Mammary epithelial cell (primary cell): ENCODE measurements around the gene ANKRD13D.

Experiments
- EZH2 ChIP-seq: IDR thresholded peaks from 2 replicates; pipeline ENCODE4 v1.6.1; 2012; ENCODE audit warnings: low read length, inconsistent platforms, borderline replicate concordance
- TF ChIP-seq, protein P1 (sequence below), 2 donors: IDR thresholded peaks in 1 of 2; conservative IDR thresholded peaks in 1 of 2; 2 replicates each; pipeline ENCODE4 v1.5.1; 2011 to 2012; ENCODE audit warnings: inconsistent platforms in 2 of 2, low read length in 2 of 2, mild to moderate bottlenecking in 2 of 2, control low read depth in 1 of 2, low read depth in 1 of 2; ENCODE audit not compliant: insufficient read depth in 1 of 2; ENCODE audit errors: extremely low read depth in 1 of 2

DNA sequence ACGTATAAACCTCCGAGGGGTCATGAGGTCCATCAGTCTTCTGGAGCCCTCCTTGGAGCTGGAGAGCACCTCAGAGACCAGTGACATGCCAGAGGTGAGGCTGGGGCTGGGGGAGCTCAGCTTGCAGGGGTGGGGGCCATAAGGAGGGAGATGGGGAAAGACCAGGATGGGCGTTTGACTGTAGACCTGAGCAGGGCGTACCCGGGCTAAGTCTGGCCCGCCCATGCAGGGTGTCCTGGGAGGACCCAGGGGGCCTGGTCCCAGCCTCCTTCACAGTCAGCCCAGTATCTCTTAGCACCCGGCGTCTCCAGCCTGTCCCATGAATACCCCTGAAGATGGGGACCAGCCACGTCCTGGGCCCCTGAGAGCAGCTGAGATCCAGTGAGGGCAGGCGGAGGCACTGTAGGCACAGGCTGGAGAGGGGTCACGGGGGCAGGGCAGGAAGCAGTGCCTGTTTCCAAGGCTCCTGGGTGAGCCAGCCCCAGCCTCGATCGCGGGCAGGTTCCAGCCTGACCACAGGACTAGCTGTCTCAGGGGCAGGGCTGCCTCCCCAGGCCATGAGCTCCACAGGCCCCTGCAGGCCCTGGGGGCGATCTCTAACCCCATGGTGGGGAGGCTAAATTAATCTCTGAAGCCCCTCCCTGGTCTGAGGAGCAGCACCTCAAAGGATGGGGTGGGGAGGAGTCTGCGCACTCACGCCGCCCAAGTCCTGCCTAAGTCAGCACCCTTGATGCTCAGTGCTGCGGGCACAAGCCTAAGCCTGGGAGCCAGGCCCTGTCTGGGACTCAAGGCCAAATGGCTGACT, 21.3 kb downstream of the ANKRD13D start:
- TF ChIP-seq, protein P1, sequence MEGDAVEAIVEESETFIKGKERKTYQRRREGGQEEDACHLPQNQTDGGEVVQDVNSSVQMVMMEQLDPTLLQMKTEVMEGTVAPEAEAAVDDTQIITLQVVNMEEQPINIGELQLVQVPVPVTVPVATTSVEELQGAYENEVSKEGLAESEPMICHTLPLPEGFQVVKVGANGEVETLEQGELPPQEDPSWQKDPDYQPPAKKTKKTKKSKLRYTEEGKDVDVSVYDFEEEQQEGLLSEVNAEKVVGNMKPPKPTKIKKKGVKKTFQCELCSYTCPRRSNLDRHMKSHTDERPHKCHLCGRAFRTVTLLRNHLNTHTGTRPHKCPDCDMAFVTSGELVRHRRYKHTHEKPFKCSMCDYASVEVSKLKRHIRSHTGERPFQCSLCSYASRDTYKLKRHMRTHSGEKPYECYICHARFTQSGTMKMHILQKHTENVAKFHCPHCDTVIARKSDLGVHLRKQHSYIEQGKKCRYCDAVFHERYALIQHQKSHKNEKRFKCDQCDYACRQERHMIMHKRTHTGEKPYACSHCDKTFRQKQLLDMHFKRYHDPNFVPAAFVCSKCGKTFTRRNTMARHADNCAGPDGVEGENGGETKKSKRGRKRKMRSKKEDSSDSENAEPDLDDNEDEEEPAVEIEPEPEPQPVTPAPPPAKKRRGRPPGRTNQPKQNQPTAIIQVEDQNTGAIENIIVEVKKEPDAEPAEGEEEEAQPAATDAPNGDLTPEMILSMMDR (conservative IDR thresholded peaks at IDR 0.05 in 1 of 2, IDR thresholded peaks at IDR 0.05 in 1 of 2; ENCODE audit: extremely low read depth in 1 of 2, insufficient read depth in 1 of 2, low read depth in 1 of 2, low read length in 2 of 2), result no peak
- TF ChIP-seq EZH2, result no peak
